GM21737 (cell line): ENCODE data around the gene CEP97.
"Not testable (repeated sequence)": the region's sequence is repeated elsewhere in the genome, so short reads cannot be mapped to it uniquely, and the experiment has no call there.

ENCODE experiments used
- ATAC-seq: cut with Tn5 transposase; IDR thresholded peaks from one replicate; pipeline ENCODE4 v1.9.1; 2021; ENCODE audit warnings: mild to moderate bottlenecking, moderate library complexity; ENCODE audit not compliant: unreplicated experiment

The CEP97 gene

DNA sequence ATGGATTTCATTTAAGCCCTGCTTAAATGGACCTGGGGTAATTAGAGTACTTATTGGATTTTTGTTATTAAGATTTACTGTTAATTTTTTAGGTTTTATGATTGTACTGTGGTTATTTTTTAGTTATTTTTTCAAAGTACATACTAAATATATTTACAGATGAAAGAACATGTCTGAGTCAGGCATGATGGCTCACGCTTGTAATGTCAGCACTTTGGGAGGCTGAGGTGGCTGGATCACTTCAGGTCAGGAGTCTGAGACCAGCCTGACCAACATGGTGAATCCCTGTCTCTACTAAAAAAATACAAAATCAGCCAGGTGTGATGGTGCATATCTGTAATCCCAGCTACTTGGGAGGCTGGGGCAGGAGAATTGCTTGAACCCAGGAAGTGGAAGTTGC, 21.7 kb upstream of the CEP97 start:
- ATAC-seq, result no peak

DNA sequence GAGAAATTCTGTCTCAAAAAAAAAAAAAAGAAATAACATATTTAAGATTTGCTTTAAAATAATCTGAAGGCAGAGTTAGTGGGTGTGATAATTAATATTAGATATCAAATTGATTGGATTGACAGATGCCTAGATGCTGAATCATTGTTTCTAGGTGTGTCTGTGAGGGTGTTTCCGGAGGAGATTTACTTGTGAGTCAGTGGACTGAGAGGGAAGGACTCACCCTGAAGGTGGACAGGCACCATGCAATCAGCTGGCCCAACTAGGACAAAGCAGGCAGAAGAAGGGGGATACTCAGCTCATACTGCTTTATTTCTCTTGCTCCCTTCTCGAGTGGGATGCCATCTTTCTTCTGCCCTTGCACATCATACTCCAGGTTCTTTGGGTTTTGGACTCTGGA, 21.2 kb upstream of the CEP97 start:
- no peak for ATAC-seq

DNA sequence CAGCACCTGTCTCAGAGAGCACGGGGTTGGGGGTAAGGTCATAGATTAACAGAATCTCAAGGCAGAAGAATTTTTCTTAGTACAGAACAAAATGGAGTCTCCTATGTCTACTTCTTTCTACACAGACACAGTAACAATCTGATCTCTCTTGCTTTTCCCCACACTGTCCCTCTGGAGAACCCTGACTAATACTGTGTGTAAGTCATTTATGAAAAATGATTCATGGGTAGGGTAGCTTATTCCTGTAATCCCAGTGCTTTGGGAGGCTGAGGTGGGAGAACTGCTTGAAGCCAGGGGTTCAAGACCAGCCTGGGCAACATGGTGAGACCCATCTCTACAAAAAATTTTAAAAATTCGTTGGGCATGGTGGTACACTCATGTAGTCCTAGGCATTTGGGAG, 19.8 kb upstream of the CEP97 start:
- ATAC-seq, result not testable (repeated sequence)

DNA sequence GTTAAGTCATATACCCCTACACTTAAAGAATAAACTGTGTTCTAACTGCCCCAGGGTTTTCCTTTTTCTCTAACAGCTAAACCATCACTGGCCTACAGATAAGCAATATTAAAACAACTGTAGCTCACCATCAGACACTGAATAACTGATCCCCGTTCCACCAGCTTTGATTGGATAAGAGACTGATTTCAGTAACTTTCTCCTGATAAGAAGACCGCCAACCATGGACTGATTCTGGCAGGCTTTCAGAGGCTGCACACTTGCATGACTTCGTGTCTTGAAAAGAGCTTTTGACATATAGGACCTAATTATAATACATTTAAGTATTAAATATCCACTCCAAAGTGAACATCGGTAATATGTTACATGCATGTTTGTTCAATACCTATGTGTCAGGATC, 15.3 kb upstream of the CEP97 start:
- no peak for ATAC-seq

DNA sequence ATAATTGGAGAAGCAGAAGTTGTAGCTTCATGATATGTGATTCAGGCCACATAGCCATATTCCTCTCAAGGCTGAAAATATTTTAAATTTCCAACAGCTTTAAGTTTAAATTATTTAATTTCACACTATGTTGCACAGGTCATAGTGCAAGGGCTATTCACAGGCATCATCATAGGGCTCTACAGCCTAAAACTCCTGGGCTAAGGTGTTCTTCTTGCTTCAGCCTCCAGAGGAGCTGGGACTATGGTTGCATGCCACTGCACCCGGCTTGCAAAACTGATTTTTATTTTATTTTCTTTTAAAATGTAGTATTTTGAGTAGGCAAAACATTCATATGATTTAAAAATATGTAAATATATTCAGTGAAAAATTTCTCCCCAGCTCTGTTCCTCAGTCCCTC, 6.0 kb upstream of the CEP97 start:
- no peak for ATAC-seq

DNA sequence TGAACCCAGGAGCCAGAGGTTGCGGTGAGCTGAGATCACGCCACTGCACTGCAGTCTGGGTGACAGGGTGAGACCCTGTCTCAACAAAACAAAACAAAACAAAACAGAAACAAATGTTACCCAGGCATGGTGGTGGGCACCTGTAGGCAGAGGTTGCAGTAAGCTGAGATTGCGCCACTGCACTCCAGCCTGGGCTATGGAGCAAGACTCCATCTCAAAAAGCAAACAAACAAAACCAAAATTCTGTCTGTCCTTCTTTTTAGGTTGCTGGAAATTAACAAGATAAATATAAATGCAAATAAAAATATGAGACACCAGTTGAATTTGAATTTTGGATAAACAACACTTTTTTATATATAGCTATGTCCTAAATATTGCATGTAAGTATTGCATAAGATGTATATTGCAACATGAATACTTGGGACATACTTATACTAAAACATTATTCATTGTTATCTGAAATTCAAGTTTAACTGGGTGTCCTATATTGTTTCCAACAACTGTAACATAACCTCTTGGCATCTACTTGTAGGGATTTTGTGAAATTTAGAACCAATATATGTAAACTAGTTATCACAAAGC, 4.7 kb upstream of the CEP97 start:
- ATAC-seq, result no peak

DNA sequence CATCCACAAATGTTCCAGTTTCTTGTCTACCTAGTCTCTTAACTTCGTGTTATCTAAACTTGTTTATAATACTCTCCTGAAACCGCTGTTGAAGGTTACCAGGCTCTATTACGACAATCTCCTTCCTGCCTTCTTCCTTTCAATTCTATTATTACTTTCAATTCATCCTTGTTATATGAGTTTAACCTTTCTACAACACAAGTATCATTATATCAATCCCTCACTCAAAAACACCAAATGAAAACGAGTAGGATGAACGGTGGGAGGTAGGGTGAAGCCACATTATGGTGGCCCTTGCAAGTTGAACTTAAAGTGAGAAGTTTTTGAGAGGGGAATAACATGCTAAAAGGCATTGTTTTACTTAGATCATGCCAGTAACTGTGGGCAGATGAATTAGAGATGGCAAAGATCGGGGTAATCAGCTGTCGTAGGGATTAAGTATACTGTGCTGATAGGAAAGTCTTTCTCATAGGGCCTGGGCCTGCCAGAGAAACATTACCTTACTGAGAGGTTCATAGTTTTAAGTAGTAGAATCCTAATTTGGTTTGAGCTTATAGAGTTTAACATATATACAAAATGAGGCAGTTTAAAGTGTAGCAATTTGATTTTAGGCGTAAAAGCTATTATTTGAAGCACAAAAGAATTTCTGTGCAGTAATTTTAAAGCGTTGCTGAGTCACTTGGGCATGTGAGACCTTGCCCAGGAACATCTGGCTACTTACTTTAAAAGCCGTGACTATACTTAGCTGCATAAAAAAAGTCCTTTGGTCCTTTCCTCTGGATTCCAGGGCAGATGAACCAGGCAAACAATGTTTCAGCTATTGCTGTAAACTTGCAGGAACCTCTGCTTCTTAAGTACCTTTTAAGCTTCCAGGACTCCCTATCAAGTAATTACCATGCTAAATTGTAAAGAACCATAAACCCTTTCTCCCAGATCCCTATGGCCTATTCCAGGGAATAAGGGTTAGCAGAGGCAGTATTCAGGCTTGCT, 3.3 kb upstream of the CEP97 start:
- ATAC-seq, result no peak

DNA sequence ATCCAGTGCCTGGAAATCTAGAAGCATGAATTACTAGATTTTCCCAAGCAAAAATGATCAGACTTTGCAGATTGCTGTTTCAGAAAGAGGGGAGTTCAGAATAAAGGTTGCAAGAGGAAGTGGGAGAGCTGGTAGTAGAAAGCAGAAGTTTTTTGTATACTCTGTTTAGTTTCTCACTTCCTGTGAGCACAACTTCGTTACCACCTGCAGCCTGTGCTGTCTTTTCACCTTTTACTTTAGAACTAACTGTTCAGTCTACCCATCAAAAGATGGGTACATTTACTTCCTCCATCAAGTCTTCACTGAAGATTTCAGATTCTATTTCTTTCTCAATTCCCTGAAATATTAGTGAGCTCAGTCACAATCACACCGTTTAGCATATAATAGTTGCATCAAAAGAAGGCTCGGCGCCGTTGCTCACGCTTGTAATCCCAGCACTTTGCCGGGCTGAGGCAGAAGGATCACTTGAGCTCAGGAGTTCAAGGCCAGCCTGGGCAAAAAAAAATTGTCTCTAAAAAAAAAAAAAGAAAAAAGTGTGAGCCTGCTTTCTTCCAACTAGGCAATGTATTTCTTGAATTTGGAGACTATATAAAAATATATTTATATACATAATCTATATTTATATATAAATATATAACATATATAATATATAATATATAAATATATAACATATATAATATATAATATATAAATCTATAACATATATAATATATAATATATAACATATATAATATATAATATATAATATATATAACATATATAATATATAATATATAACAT, 1.8 kb upstream of the CEP97 start:
- peak; percentile 50 for ATAC-seq

DNA sequence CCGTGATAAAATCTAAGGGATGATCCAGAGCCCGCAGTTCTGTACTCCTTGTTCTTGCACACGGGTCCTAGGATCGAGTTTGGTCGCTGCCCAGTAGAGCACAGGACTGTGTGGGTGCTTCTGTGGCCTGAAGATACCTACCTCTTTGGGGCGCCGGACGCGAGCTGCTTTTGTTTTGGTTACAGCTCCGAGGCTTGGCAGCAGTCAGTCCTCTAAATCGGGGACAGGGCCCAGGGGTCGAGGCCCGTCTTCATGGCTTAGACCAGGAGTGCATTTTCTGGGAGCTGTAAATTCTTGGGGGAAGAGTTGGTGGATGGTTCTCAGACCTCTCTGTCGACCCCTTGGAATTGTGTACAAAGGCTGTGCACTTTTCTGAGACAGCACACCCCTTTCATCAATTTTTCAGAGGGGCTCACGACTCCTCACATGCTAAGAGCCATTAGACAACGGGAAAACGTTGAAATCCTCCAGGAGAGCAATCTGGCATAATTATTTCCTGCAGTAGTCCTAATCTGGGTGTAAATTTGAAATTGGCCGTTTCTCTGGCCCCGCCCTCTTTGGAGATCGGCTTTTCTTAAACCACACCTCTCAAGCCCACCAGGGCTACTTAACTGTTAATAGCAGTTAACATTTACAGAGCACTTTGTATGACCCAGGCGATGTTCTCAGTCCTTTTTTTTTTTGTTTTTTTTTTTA, 928 bp downstream of the CEP97 start:
- ATAC-seq, result peak; percentile 18

DNA sequence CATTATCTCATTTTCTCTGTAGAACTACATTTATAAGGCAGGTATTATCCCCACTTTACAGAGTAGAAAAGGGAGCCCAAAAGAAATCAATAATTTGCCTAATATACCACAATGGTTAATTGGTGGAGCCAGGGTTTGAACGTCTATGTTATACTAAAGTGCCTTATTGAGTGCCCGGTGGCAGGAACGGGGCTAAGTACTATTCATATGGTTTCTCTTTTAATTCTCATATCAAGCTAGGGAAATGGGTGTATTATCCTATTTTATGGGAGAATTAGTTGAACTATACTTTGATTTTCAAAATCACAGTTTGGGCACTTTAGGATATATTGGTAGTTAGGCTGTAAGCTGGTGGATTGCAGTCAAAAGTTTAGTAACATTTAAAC, 1.5 kb downstream of the CEP97 start:
- no peak for ATAC-seq

DNA sequence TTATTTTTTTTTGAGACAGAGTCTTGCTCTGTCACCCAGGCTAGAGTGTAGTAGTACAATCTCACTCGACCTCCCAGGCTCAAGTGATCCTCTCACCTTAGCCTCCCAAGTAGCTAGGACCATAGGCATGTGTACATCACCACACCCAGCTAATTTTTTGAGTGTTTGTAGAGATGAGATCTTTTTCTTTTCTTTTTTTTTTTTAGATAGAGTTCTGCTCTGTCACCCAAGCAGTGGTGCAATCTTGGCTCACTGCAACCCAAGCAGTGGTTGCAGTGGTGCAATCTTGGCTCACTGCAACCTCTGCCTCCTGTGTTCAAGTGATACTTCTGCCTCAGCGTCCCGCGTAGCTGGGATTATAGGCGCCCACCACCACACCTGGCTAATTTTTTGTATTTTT, 5.2 kb downstream of the CEP97 start:
- no peak for ATAC-seq

DNA sequence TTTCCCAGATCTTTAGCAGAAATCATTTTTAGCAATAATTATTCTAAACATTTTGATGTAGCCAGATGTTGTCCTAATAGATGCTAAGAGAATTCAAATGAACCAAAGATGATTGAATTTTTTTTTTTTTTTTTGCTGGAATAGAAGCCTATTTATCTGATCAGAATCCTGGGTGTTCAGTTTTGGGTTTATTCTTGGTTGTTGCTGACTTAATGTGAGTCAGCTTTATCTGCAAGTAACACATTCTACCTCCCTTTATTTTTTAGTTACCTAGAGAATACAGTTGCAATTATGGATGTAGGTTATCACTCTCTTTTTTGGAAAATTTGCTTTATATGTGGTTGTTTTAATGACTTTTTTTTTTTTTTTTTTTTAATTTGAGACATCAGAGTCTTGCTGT, 6.4 kb downstream of the CEP97 start:
- ATAC-seq, result no peak

DNA sequence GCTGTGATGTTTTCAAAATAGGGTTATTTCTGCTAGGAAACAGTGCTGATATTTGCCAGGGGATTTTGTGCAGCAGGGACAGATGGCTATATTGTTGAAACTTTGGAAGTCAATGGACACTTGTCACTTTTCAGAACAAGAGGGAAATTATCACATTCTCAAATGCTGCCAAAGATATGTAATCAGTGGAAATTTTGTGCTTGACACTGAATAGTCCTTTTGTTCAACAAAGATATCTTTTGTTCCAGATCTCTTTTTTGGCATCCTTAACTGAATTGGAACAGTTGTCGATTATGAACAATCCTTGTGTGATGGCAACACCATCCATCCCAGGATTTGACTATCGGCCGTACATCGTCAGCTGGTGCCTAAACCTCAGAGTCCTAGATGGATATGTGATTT, 7.8 kb downstream of the CEP97 start:
- no peak for ATAC-seq

DNA sequence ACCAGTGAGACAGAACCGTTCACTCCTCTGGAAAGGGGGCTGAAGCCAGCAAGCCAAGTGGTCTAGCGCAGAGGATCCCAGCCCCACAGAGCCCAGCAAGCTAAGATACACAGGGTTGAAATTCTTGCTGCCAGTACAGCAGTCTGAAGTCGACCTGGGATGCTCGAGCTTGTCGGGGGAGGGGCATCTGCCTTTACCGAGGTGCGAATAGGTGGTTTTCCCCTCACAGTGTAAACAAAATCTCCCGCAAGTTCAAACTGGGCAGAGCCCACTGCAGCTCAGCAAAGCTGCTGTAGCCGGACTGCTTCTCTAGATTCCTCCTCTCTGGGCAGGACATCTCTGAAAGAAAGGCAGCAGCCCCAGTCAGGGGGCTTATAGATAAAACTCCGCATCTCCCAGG, 11.4 kb downstream of the CEP97 start:
- ATAC-seq, result no peak

DNA sequence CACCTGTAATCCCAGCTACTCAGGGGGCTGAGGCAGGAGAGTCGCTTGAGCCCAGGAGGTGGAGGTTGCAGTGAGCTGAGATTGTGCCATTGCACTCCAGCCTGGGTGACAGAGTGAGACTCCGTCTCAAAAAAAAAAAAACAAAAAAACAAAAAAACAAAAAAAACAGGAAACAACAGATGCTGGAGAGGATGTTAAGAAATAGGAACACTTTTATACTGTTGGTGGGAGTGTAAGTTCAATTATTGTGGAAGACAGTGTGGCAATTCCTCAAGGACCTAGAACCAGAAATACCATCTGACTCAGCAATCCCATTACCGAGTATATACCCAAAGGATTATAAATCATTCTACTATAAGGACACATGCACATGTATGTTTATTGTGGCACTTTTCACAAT, 17.5 kb downstream of the CEP97 start:
- not testable (repeated sequence) for ATAC-seq

DNA sequence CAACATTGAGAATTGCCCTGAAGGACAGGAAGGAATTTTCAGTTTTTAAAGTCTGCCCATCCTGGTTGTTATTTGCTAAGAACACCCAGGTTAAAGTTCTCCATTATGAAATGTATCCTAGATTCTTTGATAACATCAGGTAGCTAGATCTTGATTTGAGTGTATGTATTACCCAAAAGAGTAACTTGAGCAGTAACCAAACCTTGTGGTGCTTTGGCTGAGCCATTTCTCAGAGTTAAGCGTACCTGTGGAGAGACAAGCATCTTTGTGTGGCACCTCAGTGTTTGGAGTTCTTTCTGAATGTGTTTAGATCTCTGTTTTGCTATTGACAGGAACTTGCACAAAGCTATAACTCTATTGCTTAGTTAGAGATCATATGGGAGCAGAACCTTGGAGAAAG, 20.4 kb downstream of the CEP97 start:
- ATAC-seq, result no peak

DNA sequence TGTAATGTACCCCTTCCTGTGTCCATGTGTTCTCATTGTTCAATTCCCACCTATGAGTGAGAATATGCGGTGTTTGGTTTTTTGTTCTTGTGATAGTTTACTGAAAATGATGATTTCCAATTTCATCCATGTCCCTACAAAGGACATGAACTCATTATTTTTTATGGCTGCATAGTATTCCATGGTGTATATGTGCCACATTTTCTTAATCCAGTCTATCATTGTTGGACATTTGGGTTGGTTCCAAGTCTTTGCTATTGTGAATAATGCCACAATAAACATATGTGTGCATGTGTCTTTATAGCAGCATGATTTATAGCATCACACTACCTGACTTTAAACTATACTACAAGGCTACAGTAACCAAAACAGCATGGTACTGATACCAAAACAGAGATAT, 21.5 kb downstream of the CEP97 start:
- not testable (repeated sequence) for ATAC-seq

DNA sequence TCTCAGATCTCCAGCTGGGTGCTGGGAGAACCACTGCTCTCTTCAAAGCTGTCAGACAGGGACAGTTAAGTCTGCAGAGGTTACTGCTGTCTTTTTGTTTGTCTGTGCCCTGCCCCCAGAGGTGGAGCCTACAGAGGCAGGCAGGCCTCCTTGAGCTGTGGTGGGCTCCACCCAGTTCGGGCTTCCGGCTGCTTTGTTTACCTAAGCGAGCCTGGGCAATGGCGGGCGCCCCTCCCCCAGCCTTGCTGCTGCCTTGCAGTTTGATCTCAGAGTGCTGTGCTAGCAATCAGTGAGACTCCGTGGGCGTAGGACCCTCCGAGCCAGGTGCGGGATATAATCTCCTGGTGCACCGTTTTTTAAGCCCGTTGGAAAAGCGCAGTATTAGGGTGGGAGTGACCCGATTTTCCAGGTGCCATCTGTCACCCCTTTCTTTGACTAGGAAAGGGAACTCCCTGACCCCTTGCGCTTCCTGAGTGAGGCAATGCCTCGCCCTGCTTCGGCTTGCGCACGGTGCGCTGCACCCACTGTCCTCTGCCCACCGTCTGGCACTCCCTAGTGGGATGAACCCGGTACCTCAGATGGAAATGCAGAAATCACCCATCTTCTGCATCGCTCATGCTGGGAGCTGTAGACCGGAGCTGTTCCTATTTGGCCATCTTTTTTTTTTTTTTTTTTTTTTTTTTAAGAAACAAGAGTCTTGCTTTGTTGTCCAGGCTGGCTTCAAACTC, 29.1 kb downstream of the CEP97 start:
- ATAC-seq, result not testable (repeated sequence)

DNA sequence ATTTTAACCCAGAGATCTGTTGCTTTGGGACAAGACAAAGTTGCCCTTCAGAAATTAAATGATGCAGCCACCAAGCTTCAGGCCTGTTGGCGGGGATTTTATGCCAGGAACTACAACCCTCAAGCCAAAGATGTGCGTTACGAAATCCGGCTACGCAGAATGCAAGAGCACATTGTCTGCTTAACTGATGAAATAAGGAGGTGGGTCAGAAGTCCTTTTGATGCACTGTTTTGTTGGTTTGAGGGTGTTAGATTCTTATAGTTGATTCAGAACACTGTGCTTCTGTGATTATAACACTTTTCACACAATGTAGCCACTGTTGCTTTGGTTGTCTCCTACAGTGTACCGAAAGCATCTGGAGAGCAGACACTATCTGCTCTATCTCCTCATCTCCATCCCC, 33.8 kb downstream of the CEP97 start:
- no peak for ATAC-seq

DNA sequence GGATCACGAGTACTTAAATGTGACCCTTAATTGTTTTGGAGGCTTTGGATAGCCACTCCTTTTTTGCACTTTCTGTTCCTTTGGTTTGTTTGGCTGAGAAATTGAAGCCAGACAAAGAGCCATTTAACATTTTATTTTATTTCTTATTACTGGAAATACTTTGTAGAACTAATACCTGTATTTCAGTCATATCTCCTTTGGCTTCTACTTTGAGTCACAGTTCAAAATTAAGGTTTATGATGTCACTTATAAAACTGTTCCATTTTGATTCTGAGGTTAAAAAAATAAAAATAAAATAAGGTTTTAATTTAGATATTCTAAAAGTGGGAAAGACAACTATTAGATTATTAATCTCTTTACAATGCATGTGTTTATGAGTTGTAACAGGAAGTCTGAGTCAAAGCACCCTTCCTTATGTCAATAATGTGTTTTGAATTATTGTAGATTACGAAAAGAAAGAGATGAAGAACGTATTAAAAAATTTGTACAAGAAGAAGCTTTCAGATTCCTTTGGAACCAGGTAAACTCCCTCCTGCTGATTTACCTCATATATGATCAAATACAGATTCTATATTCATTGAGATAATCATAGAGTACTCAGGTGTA, 37.7 kb downstream of the CEP97 start:
- ATAC-seq, result no peak
